ENCODE results near the gene CHN2. TPM values are rescaled to one million over a fixed set of nuclear protein-coding genes. Genes with fewer than 3 reads are reported as not detected.
"Not testable (repeated sequence)": the region's sequence is repeated elsewhere in the genome, so short reads cannot be mapped to it uniquely, and the experiment has no call there.

The CHN2 gene
- total RNA-seq, 5 donors from 2014 or later (not counting 1 experiment from before 2014, with no cell fraction given), result 4.5 to 9.0 (median 6.6) TPM

GRCh38 chr7:29209745-29210144, 15.2 kb downstream of the CHN2 start:
- no peak for DNase-seq
- Mint-ChIP-seq H3K36me3 (no peaks in the 10 kb centered on the region), H3K4me1 (peaks cover 10 to 19% (median 15%) of the 10 kb centered on the region in 3 donors), H3K27me3 (no peaks in the 10 kb centered on the region), H3K27ac (no peak overlapping the region), H3K9me3 (no peaks in the 10 kb centered on the region), H3K4me3 (no peak overlapping the region)
- ChIA-PET CTCF (no interaction called here), POLR2A (no interaction called here)
- H3K27ac ChIP-seq (ENCODE audit: low read length), result no peak overlapping the region
- H3K4me1 ChIP-seq (ENCODE audit: control insufficient read depth in 1 of 2, extremely low read depth in 1 of 2, insufficient read depth in 2 of 2, low read length in 2 of 2), result peaks cover 9 to 12% of the 10 kb centered on the region in 2 experiments
- no peak for ATAC-seq (replicated peaks in 1 of 4)
- 93% methylated on average over 3 of the region's 3 CpGs for WGBS (ENCODE audit: insufficient coverage)
- H3K4me3 ChIP-seq (ENCODE audit: control insufficient read depth in 1 of 2, extremely low read depth in 1 of 2, low read length in 1 of 2), result no peak overlapping the region
- H3K27me3 ChIP-seq (replicated peaks in 1 of 2; ENCODE audit: control insufficient read depth in 2 of 2, extremely low read depth in 1 of 2, insufficient read depth in 2 of 2, low read length in 1 of 2), result no peaks in the 10 kb centered on the region
- H3K36me3 ChIP-seq (ENCODE audit: control insufficient read depth in 2 of 2, extremely low read depth in 1 of 2, insufficient read depth in 1 of 2, low read length in 1 of 2), result no peaks in the 10 kb centered on the region
- no peaks in the 10 kb centered on the region for H3K9me3 ChIP-seq

- CTCF ChIA-PET; H3K36me3 Mint-ChIP-seq; H3K27me3 Mint-ChIP-seq; H3K4me1 ChIP-seq (ENCODE audit: control insufficient read depth in 1 of 2, extremely low read depth in 1 of 2, insufficient read depth in 2 of 2, low read length in 2 of 2); H3K27ac ChIP-seq (ENCODE audit: low read length); ATAC-seq (replicated peaks in 1 of 4); H3K9me3 Mint-ChIP-seq; H3K27me3 ChIP-seq (replicated peaks in 1 of 2; ENCODE audit: control insufficient read depth in 2 of 2, extremely low read depth in 1 of 2, insufficient read depth in 2 of 2, low read length in 1 of 2); H3K36me3 ChIP-seq (ENCODE audit: control insufficient read depth in 2 of 2, extremely low read depth in 1 of 2, insufficient read depth in 1 of 2, low read length in 1 of 2); H3K4me3 ChIP-seq (ENCODE audit: control insufficient read depth in 1 of 2, extremely low read depth in 1 of 2, low read length in 1 of 2); H3K9me3 ChIP-seq; DNase-seq; H3K4me3 Mint-ChIP-seq; H3K27ac Mint-ChIP-seq; POLR2A ChIA-PET: not testable (repeated sequence)
- 100% methylated on average over 1 of the region's 2 CpGs for WGBS (ENCODE audit: insufficient coverage)
- peaks cover 8 to 10% (median 10%) of the 10 kb centered on the region in 3 donors for H3K4me1 Mint-ChIP-seq
Measured at GRCh38 chr7:29212736-29213135, 18.2 kb downstream of the CHN2 start.

- peaks cover 0 to 1% of the 10 kb centered on the region in 2 donors for H3K27me3 Mint-ChIP-seq
- H3K36me3 Mint-ChIP-seq, result no peaks in the 10 kb centered on the region
- H3K4me1 Mint-ChIP-seq, result no peaks in the 10 kb centered on the region
- Histone ChIP-seq H3K4me3 (ENCODE audit: control insufficient read depth in 1 of 2, extremely low read depth in 1 of 2, low read length in 1 of 2) (no peak overlapping the region), H3K27me3 (replicated peaks in 1 of 2; ENCODE audit: control insufficient read depth in 2 of 2, extremely low read depth in 1 of 2, insufficient read depth in 2 of 2, low read length in 1 of 2) (no peaks in the 10 kb centered on the region), H3K36me3 (ENCODE audit: control insufficient read depth in 2 of 2, extremely low read depth in 1 of 2, insufficient read depth in 1 of 2, low read length in 1 of 2) (no peaks in the 10 kb centered on the region), H3K9me3 (no peaks in the 10 kb centered on the region), H3K27ac (ENCODE audit: low read length) (no peak overlapping the region), H3K4me1 (ENCODE audit: control insufficient read depth in 1 of 2, extremely low read depth in 1 of 2, insufficient read depth in 2 of 2, low read length in 2 of 2) (no peaks in the 10 kb centered on the region)
- no peaks in the 10 kb centered on the region for H3K9me3 Mint-ChIP-seq
- no peak overlapping the region for H3K4me3 Mint-ChIP-seq
- H3K27ac Mint-ChIP-seq, result no peak overlapping the region
- ChIA-PET POLR2A (no interaction called here), CTCF (no interaction called here)
- 85% methylated on average over 5 of the region's 5 CpGs for WGBS (ENCODE audit: insufficient coverage)
- DNase-seq (no peak), ATAC-seq (replicated peaks in 1 of 4) (no peak)
Measured at GRCh38 chr7:29214056-29214455, 19.5 kb downstream of the CHN2 start.

- Histone ChIP-seq H3K27me3 (replicated peaks in 1 of 2; ENCODE audit: control insufficient read depth in 2 of 2, extremely low read depth in 1 of 2, insufficient read depth in 2 of 2, low read length in 1 of 2) (no peaks in the 10 kb centered on the region), H3K9me3 (no peaks in the 10 kb centered on the region), H3K36me3 (ENCODE audit: control insufficient read depth in 2 of 2, extremely low read depth in 1 of 2, insufficient read depth in 1 of 2, low read length in 1 of 2) (no peaks in the 10 kb centered on the region), H3K4me1 (ENCODE audit: control insufficient read depth in 1 of 2, extremely low read depth in 1 of 2, insufficient read depth in 2 of 2, low read length in 2 of 2) (no peaks in the 10 kb centered on the region), H3K27ac (ENCODE audit: low read length) (no peak overlapping the region), H3K4me3 (ENCODE audit: control insufficient read depth in 1 of 2, extremely low read depth in 1 of 2, low read length in 1 of 2) (no peak overlapping the region)
- DNase-seq, result no peak
- no peak for ATAC-seq (replicated peaks in 1 of 4)
- POLR2A ChIA-PET, result no interaction called here
- no peak overlapping the region for H3K4me3 Mint-ChIP-seq
- WGBS (ENCODE audit: insufficient coverage), result 88% methylated on average over 3 of the region's 3 CpGs
- peaks cover 0 to 1% of the 10 kb centered on the region in 2 donors for H3K27me3 Mint-ChIP-seq
- CTCF ChIA-PET, result no interaction called here
- H3K27ac Mint-ChIP-seq, result no peak overlapping the region
- H3K4me1 Mint-ChIP-seq, result no peaks in the 10 kb centered on the region
- H3K36me3 Mint-ChIP-seq, result no peaks in the 10 kb centered on the region
- no peaks in the 10 kb centered on the region for H3K9me3 Mint-ChIP-seq
Measured at GRCh38 chr7:29214816-29215215, 20.2 kb downstream of the CHN2 start.

GRCh38 chr7:29216128-29216527, 21.6 kb downstream of the CHN2 start:
- CTCF ChIA-PET, result no interaction called here
- Mint-ChIP-seq H3K4me1 (no peaks in the 10 kb centered on the region), H3K27me3 (peaks cover 0 to 1% of the 10 kb centered on the region in 2 donors), H3K36me3 (no peaks in the 10 kb centered on the region), H3K9me3 (peaks cover 0 to 4% (median 0%) of the 10 kb centered on the region in 3 donors), H3K27ac (no peak overlapping the region), H3K4me3 (no peak overlapping the region)
- DNase-seq, result no peak
- Histone ChIP-seq H3K36me3 (ENCODE audit: control insufficient read depth in 2 of 2, extremely low read depth in 1 of 2, insufficient read depth in 1 of 2, low read length in 1 of 2) (no peaks in the 10 kb centered on the region), H3K9me3 (no peaks in the 10 kb centered on the region), H3K4me1 (ENCODE audit: control insufficient read depth in 1 of 2, extremely low read depth in 1 of 2, insufficient read depth in 2 of 2, low read length in 2 of 2) (no peaks in the 10 kb centered on the region), H3K4me3 (ENCODE audit: control insufficient read depth in 1 of 2, extremely low read depth in 1 of 2, low read length in 1 of 2) (no peak overlapping the region), H3K27me3 (replicated peaks in 1 of 2; ENCODE audit: control insufficient read depth in 2 of 2, extremely low read depth in 1 of 2, insufficient read depth in 2 of 2, low read length in 1 of 2) (no peaks in the 10 kb centered on the region), H3K27ac (ENCODE audit: low read length) (no peak overlapping the region)
- WGBS (ENCODE audit: insufficient coverage), result 56% methylated on average over 1 of the region's 1 CpG
- POLR2A ChIA-PET, result no interaction called here
- ATAC-seq (replicated peaks in 1 of 4), result no peak

- ChIA-PET POLR2A (interaction anchor here in 1 of 2 donors (0.6 kb wide), 1 partner anchor 41 kb away, joined by 3 read pairs; no protein-coding TSS in a partner anchor), CTCF (no interaction called here)
- no peak overlapping the region for H3K4me3 Mint-ChIP-seq
- WGBS (ENCODE audit: insufficient coverage), result 100% methylated on average over 1 of the region's 2 CpGs
- H3K9me3 ChIP-seq, result no peaks in the 10 kb centered on the region
- no peaks in the 10 kb centered on the region for H3K36me3 ChIP-seq (ENCODE audit: control insufficient read depth in 2 of 2, extremely low read depth in 1 of 2, insufficient read depth in 1 of 2, low read length in 1 of 2)
- no peak overlapping the region for H3K27ac Mint-ChIP-seq
- H3K4me3 ChIP-seq (ENCODE audit: control insufficient read depth in 1 of 2, extremely low read depth in 1 of 2, low read length in 1 of 2), result no peak overlapping the region
- ATAC-seq (replicated peaks in 1 of 4) (no peak), DNase-seq (no peak)
- H3K27ac ChIP-seq (ENCODE audit: low read length), result no peak overlapping the region
- H3K9me3 Mint-ChIP-seq, result peaks cover 0 to 7% (median 3%) of the 10 kb centered on the region in 3 donors
- H3K4me1 Mint-ChIP-seq, result no peaks in the 10 kb centered on the region
- peaks cover 0 to 1% of the 10 kb centered on the region in 2 donors for H3K27me3 Mint-ChIP-seq
- no peaks in the 10 kb centered on the region for H3K36me3 Mint-ChIP-seq
- no peaks in the 10 kb centered on the region for H3K27me3 ChIP-seq (replicated peaks in 1 of 2; ENCODE audit: control insufficient read depth in 2 of 2, extremely low read depth in 1 of 2, insufficient read depth in 2 of 2, low read length in 1 of 2)
- H3K4me1 ChIP-seq (ENCODE audit: control insufficient read depth in 1 of 2, extremely low read depth in 1 of 2, insufficient read depth in 2 of 2, low read length in 2 of 2), result no peaks in the 10 kb centered on the region
Measured at GRCh38 chr7:29217113-29217512, 22.5 kb downstream of the CHN2 start.

GRCh38 chr7:29224726-29225125, 30.2 kb downstream of the CHN2 start:
- Mint-ChIP-seq H3K27me3 (no peaks in the 10 kb centered on the region), H3K9me3 (peaks cover 0 to 7% (median 3%) of the 10 kb centered on the region in 3 donors), H3K36me3 (no peaks in the 10 kb centered on the region), H3K4me3 (no peak overlapping the region), H3K27ac (no peak overlapping the region), H3K4me1 (no peaks in the 10 kb centered on the region)
- no CpG with 5 or more reads among the region's 1 CpG for WGBS (ENCODE audit: insufficient coverage)
- no peak for DNase-seq
- no peaks in the 10 kb centered on the region for H3K36me3 ChIP-seq (ENCODE audit: control insufficient read depth in 2 of 2, extremely low read depth in 1 of 2, insufficient read depth in 1 of 2, low read length in 1 of 2)
- no peaks in the 10 kb centered on the region for H3K9me3 ChIP-seq
- ChIA-PET CTCF (no interaction called here), POLR2A (no interaction called here)
- no peak for ATAC-seq (replicated peaks in 1 of 4)
- no peaks in the 10 kb centered on the region for H3K27me3 ChIP-seq (replicated peaks in 1 of 2; ENCODE audit: control insufficient read depth in 2 of 2, extremely low read depth in 1 of 2, insufficient read depth in 2 of 2, low read length in 1 of 2)
- H3K4me1 ChIP-seq (ENCODE audit: control insufficient read depth in 1 of 2, extremely low read depth in 1 of 2, insufficient read depth in 2 of 2, low read length in 2 of 2), result no peaks in the 10 kb centered on the region
- no peak overlapping the region for H3K27ac ChIP-seq (ENCODE audit: low read length)
- no peak overlapping the region for H3K4me3 ChIP-seq (ENCODE audit: control insufficient read depth in 1 of 2, extremely low read depth in 1 of 2, low read length in 1 of 2)

Data from T-cell (primary cell).